HG03103 (cell line): ENCODE data around the gene BACH2.
"Not testable (repeated sequence)": the region's sequence is repeated elsewhere in the genome, so short reads cannot be mapped to it uniquely, and the experiment has no call there.

ENCODE experiments used
- ATAC-seq: cut with Tn5 transposase; IDR thresholded peaks from one replicate; pipeline ENCODE4 v1.9.1; 2021; ENCODE audit warnings: low read depth; ENCODE audit not compliant: unreplicated experiment

BACH2 gene

GRCh38 chr6:90079560-90080490, 216.8 kb downstream of the BACH2 start:
- ATAC-seq: no peak

GRCh38 chr6:90078513-90079289, 217.9 kb downstream of the BACH2 start:
- no peak for ATAC-seq

GRCh38 chr6:90076511-90077415, 219.9 kb downstream of the BACH2 start:
- no peak for ATAC-seq

- ATAC-seq: no peak
Measured at GRCh38 chr6:90074161-90074850, 222.3 kb downstream of the BACH2 start.

GRCh38 chr6:90072935-90073464, 223.6 kb downstream of the BACH2 start:
- no peak for ATAC-seq

- no peak for ATAC-seq
Measured at GRCh38 chr6:90072501-90072900, 224.1 kb downstream of the BACH2 start.

GRCh38 chr6:90068703-90069523, 227.7 kb downstream of the BACH2 start:
- no peak for ATAC-seq

GRCh38 chr6:90068264-90068663, 228.4 kb downstream of the BACH2 start:
- no peak for ATAC-seq

- no peak for ATAC-seq
Measured at GRCh38 chr6:90066697-90067096, 229.9 kb downstream of the BACH2 start.

GRCh38 chr6:90065173-90065572, 231.5 kb downstream of the BACH2 start:
- no peak for ATAC-seq

- ATAC-seq: no peak
Measured at GRCh38 chr6:90062667-90063066, 234.0 kb downstream of the BACH2 start.

- no peak for ATAC-seq
Measured at GRCh38 chr6:90062051-90062450, 234.6 kb downstream of the BACH2 start.

GRCh38 chr6:90059178-90059577, 237.5 kb downstream of the BACH2 start:
- not testable (repeated sequence) for ATAC-seq

GRCh38 chr6:90055924-90056323, 240.7 kb downstream of the BACH2 start:
- not testable (repeated sequence) for ATAC-seq

GRCh38 chr6:90054193-90054592, 242.4 kb downstream of the BACH2 start:
- ATAC-seq: not testable (repeated sequence)

- ATAC-seq: no peak
Measured at GRCh38 chr6:90053614-90054013, 243.0 kb downstream of the BACH2 start.

GRCh38 chr6:90049295-90049694, 247.3 kb downstream of the BACH2 start:
- ATAC-seq: no peak

- ATAC-seq: no peak
Measured at GRCh38 chr6:90048206-90048967, 248.3 kb downstream of the BACH2 start.
